HG03457 (cell line): ENCODE data around the gene TSHR.
"Not testable (repeated sequence)": the region's sequence is repeated elsewhere in the genome, so short reads cannot be mapped to it uniquely, and the experiment has no call there.

Experiments used
- ATAC-seq: cut with Tn5 transposase; IDR thresholded peaks from one replicate; pipeline ENCODE4 v1.9.1; 2021; ENCODE audit warnings: moderate number of reproducible peaks; ENCODE audit not compliant: unreplicated experiment

TSHR gene

GRCh38 chr14:81067156-81067555 lies 111.7 kb downstream of the TSHR start:
- ATAC-seq = no peak

- ATAC-seq = no peak
These were observed 112.9 kb downstream of the TSHR start for GRCh38 chr14:81068176-81068782.

GRCh38 chr14:81070511-81070910 lies 115.1 kb downstream of the TSHR start:
- no peak for ATAC-seq

GRCh38 chr14:81085596-81085995 lies 130.2 kb downstream of the TSHR start:
- ATAC-seq = no peak

GRCh38 chr14:81087230-81087629 lies 131.8 kb downstream of the TSHR start:
- no peak for ATAC-seq

GRCh38 chr14:81091139-81091538 lies 135.7 kb downstream of the TSHR start:
- ATAC-seq = no peak

GRCh38 chr14:81091660-81092059 lies 136.2 kb downstream of the TSHR start:
- ATAC-seq = no peak

- ATAC-seq = no peak
These were observed 138.2 kb downstream of the TSHR start for GRCh38 chr14:81093651-81094050.

GRCh38 chr14:81095539-81095938 lies 140.1 kb downstream of the TSHR start:
- no peak for ATAC-seq

- ATAC-seq = no peak
These were observed 141.2 kb downstream of the TSHR start for GRCh38 chr14:81096656-81097055.

GRCh38 chr14:81102217-81102616 lies 146.8 kb downstream of the TSHR start:
- ATAC-seq = no peak

- ATAC-seq = no peak
These were observed 148.0 kb downstream of the TSHR start for GRCh38 chr14:81103443-81103842.

GRCh38 chr14:81105378-81105777 lies 150.0 kb downstream of the TSHR start:
- ATAC-seq = no peak

- no peak for ATAC-seq
These were observed 150.5 kb downstream of the TSHR start for GRCh38 chr14:81105961-81106360.

- ATAC-seq = no peak
These were observed 154.8 kb downstream of the TSHR start for GRCh38 chr14:81110186-81110585.

- no peak for ATAC-seq
These were observed 157.8 kb downstream of the TSHR start for GRCh38 chr14:81113176-81113575.

- ATAC-seq = not testable (repeated sequence)
These were observed 158.8 kb downstream of the TSHR start for GRCh38 chr14:81113945-81114820.

- ATAC-seq = no peak
These were observed 165.1 kb downstream of the TSHR start for GRCh38 chr14:81120501-81120900.

GRCh38 chr14:81122326-81122725 lies 166.9 kb downstream of the TSHR start:
- ATAC-seq = peak; percentile 99

- ATAC-seq = no peak
These were observed 168.4 kb downstream of the TSHR start for GRCh38 chr14:81123811-81124210.

- ATAC-seq = no peak
These were observed 170.1 kb downstream of the TSHR start for GRCh38 chr14:81125536-81125935.

GRCh38 chr14:81127785-81128184 lies 172.4 kb downstream of the TSHR start:
- no peak for ATAC-seq
